ENCODE data around the gene H2BW1.
"Not testable (repeated sequence)": the region's sequence is repeated elsewhere in the genome, so short reads cannot be mapped to it uniquely, and the experiment has no call there.

The H2BW1 gene

DNA sequence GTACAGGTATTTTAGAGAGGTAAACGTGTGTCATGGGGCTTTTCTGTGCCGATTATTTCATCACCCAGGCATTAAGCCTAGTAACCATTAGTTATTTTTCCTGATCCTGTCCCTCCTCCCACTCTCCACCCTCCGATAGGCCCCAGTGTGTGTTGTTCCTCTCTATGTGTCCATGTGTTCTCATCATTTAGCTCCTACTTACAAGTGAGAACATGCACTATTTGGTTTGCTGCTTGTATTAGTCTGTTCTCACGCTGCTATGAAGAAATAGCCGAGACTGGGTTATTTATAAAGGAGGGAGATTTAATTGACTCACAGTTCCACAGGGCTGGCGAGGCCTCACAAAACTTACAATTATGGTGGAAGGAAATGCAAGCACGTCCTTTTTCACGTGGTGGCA, 2.1 kb upstream of the H2BW1 start:
- H4K8ac ChIP-seq (ENCODE audit: low read length); H3K14ac ChIP-seq (ENCODE audit: low read length in 2 of 2); H3K79me1 ChIP-seq (replicated peaks; ENCODE audit: low read length, poor library complexity, severe bottlenecking); DNase-seq; H2BK15ac ChIP-seq (ENCODE audit: low read depth, poor library complexity, severe bottlenecking); H3K27ac ChIP-seq (ENCODE audit: low read length, poor library complexity, severe bottlenecking); H3K9ac ChIP-seq (ENCODE audit: low read length); H2AFZ ChIP-seq (ENCODE audit: low read depth, low read length); H3K18ac ChIP-seq (ENCODE audit: low read depth in 1 of 2, low read length in 2 of 2); H4K91ac ChIP-seq (ENCODE audit: low read length); H2BK120ac ChIP-seq (ENCODE audit: low read depth, low read length); H3K23ac ChIP-seq (ENCODE audit: low read length in 2 of 2); H3K4ac ChIP-seq (ENCODE audit: low read depth in 1 of 2, low read length in 2 of 2); H2BK12ac ChIP-seq (ENCODE audit: low read length in 2 of 2); H3K4me1 ChIP-seq (ENCODE audit: control insufficient read depth, insufficient read depth, low read depth, low read length); H2BK5ac ChIP-seq (ENCODE audit: low read depth, low read length, poor library complexity, severe bottlenecking); H3K4me2 ChIP-seq (ENCODE audit: low read length, poor library complexity, severe bottlenecking); H3K4me3 ChIP-seq (ENCODE audit: insufficient read depth in 1 of 2, low read depth in 1 of 2, low read length in 2 of 2); H3K9me3 ChIP-seq (ENCODE audit: control insufficient read depth, low read length); H3K36me3 ChIP-seq (ENCODE audit: control insufficient read depth in 1 of 2, insufficient read depth in 2 of 2, low read depth in 1 of 2, low read length in 2 of 2); H2AK5ac ChIP-seq (ENCODE audit: low read length, severe bottlenecking): not testable (repeated sequence)
- peaks cover 0 to 25% of the 10 kb centered on the region in 2 experiments for H3K27me3 ChIP-seq (ENCODE audit: control insufficient read depth in 1 of 2, insufficient read depth in 1 of 2, low read length in 2 of 2)
- WGBS, result 88% methylated on average over 4 of the region's 8 CpGs

DNA sequence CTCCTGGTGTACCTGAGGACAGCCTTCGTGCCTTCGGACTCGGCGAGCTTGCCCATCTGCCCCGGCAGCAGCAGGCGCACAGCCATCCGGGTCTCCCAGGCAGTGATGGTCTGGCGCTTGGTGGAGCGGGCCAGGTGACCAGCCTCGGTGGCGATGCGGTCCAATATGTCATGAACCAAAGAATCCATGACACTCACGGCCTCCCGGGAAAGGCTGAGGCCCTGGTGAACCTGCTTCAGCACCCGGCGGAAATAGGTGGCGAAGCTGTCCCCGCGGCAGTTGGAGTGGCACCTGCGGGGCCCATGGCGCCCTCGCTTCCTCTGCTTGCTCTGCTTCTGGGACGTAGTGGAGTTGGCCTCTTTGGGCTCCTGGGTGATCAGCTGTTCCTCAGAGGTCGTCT, 350 bp downstream of the H2BW1 start:
- Histone ChIP-seq H3K4ac (ENCODE audit: low read depth in 1 of 2, low read length in 2 of 2) (no peak overlapping the region), H3K27me3 (ENCODE audit: control insufficient read depth in 1 of 2, insufficient read depth in 1 of 2, low read length in 2 of 2) (peaks cover 0 to 25% of the 10 kb centered on the region in 2 experiments), H4K8ac (ENCODE audit: low read length) (no peak overlapping the region), H2BK5ac (ENCODE audit: low read depth, low read length, poor library complexity, severe bottlenecking) (no peak overlapping the region), H2BK120ac (ENCODE audit: low read depth, low read length) (no peak overlapping the region), H3K23ac (ENCODE audit: low read length in 2 of 2) (no peak overlapping the region), H4K91ac (ENCODE audit: low read length) (no peak overlapping the region), H2AFZ (ENCODE audit: low read depth, low read length) (no peak overlapping the region), H2AK5ac (ENCODE audit: low read length, severe bottlenecking) (no peak overlapping the region), H3K9ac (ENCODE audit: low read length) (no peak overlapping the region), H3K27ac (ENCODE audit: low read length, poor library complexity, severe bottlenecking) (no peak overlapping the region), H3K4me3 (ENCODE audit: insufficient read depth in 1 of 2, low read depth in 1 of 2, low read length in 2 of 2) (no peak overlapping the region), H2BK15ac (ENCODE audit: low read depth, poor library complexity, severe bottlenecking) (no peak overlapping the region), H3K79me1 (replicated peaks; ENCODE audit: low read length, poor library complexity, severe bottlenecking) (no peaks in the 10 kb centered on the region), H3K4me1 (ENCODE audit: control insufficient read depth, insufficient read depth, low read depth, low read length) (no peaks in the 10 kb centered on the region), H2BK12ac (ENCODE audit: low read length in 2 of 2) (no peak overlapping the region), H3K18ac (ENCODE audit: low read depth in 1 of 2, low read length in 2 of 2) (no peak overlapping the region), H3K9me3 (ENCODE audit: control insufficient read depth, low read length) (peaks cover 4% of the 10 kb centered on the region), H3K4me2 (ENCODE audit: low read length, poor library complexity, severe bottlenecking) (no peak overlapping the region), H3K36me3 (ENCODE audit: control insufficient read depth in 1 of 2, insufficient read depth in 2 of 2, low read depth in 1 of 2, low read length in 2 of 2) (no peaks in the 10 kb centered on the region), H3K14ac (ENCODE audit: low read length in 2 of 2) (no peak overlapping the region)
- no peak for DNase-seq
- WGBS, result 94% methylated on average over 24 of the region's 24 CpGs

DNA sequence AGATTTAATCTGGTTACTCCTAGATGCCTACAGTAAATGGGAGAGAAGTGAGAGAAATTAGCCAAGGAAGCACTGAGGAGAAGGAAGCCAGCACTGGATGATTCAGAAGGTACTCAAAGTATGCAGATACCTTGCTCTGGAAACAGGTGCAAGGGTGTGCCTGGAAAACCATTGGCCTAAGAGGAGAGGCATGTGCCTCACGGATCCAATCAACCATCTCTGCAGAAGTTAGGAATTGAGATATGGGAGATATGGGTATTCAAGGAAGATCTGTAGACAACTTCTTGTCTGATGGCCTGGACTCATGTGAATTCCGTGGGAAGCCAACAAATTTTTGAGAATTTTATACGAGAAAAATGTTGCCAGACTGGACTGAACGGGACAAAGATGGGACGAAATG, 4.7 kb downstream of the H2BW1 start:
- no peak overlapping the region for H2BK15ac ChIP-seq (ENCODE audit: low read depth, poor library complexity, severe bottlenecking)
- H3K4me1 ChIP-seq (ENCODE audit: control insufficient read depth, insufficient read depth, low read depth, low read length), result no peaks in the 10 kb centered on the region
- no peak for DNase-seq
- H2BK5ac ChIP-seq (ENCODE audit: low read depth, low read length, poor library complexity, severe bottlenecking), result no peak overlapping the region
- no peaks in the 10 kb centered on the region for H3K79me1 ChIP-seq (replicated peaks; ENCODE audit: low read length, poor library complexity, severe bottlenecking)
- no peak overlapping the region for H3K4me3 ChIP-seq (ENCODE audit: insufficient read depth in 1 of 2, low read depth in 1 of 2, low read length in 2 of 2)
- no peak overlapping the region for H3K4me2 ChIP-seq (ENCODE audit: low read length, poor library complexity, severe bottlenecking)
- H2BK12ac ChIP-seq (ENCODE audit: low read length in 2 of 2), result no peak overlapping the region
- H3K27ac ChIP-seq (ENCODE audit: low read length, poor library complexity, severe bottlenecking), result no peak overlapping the region
- no peak overlapping the region for H3K4ac ChIP-seq (ENCODE audit: low read depth in 1 of 2, low read length in 2 of 2)
- H4K91ac ChIP-seq (ENCODE audit: low read length), result no peak overlapping the region
- H2BK120ac ChIP-seq (ENCODE audit: low read depth, low read length), result no peak overlapping the region
- H3K14ac ChIP-seq (ENCODE audit: low read length in 2 of 2), result no peak overlapping the region
- WGBS, result 72% methylated on average over 5 of the region's 5 CpGs
- H3K36me3 ChIP-seq (ENCODE audit: control insufficient read depth in 1 of 2, insufficient read depth in 2 of 2, low read depth in 1 of 2, low read length in 2 of 2), result no peaks in the 10 kb centered on the region
- no peak overlapping the region for H2AFZ ChIP-seq (ENCODE audit: low read depth, low read length)
- no peak overlapping the region for H4K8ac ChIP-seq (ENCODE audit: low read length)
- H3K9ac ChIP-seq (ENCODE audit: low read length), result no peak overlapping the region
- H3K23ac ChIP-seq (ENCODE audit: low read length in 2 of 2), result no peak overlapping the region
- no peak overlapping the region for H3K18ac ChIP-seq (ENCODE audit: low read depth in 1 of 2, low read length in 2 of 2)
- peaks cover 12% of the 10 kb centered on the region for H3K9me3 ChIP-seq (ENCODE audit: control insufficient read depth, low read length)
- no peak overlapping the region for H2AK5ac ChIP-seq (ENCODE audit: low read length, severe bottlenecking)
- H3K27me3 ChIP-seq (ENCODE audit: control insufficient read depth in 1 of 2, insufficient read depth in 1 of 2, low read length in 2 of 2), result peaks cover 0 to 55% of the 10 kb centered on the region in 2 experiments

DNA sequence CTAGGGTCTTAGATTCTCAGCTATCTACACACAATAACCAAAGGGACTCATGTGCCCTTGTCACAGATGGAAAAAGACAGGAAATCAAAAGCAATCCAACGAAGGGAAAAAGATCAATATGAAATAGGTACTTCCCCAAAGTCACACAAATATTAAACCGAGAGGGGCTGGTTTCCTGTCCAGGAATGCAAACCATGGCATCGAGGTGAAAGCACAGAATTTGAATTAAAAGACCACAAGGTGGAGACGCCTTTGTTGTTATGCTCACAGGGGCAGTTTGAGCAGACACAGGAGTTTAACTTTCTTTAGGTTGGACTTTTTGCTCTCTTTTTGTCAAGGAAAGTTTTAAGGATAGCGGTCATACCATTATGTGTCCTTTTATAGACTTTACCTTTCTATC, 14.3 kb downstream of the H2BW1 start:
- H2BK15ac ChIP-seq (ENCODE audit: low read depth, poor library complexity, severe bottlenecking), result no peak overlapping the region
- H2AK5ac ChIP-seq (ENCODE audit: low read length, severe bottlenecking), result no peak overlapping the region
- H3K9ac ChIP-seq (ENCODE audit: low read length), result no peak overlapping the region
- WGBS, result 48% methylated on average over 4 of the region's 5 CpGs
- H3K4me2 ChIP-seq (ENCODE audit: low read length, poor library complexity, severe bottlenecking), result no peak overlapping the region
- H3K14ac ChIP-seq (ENCODE audit: low read length in 2 of 2), result no peak overlapping the region
- H3K4me3 ChIP-seq (ENCODE audit: insufficient read depth in 1 of 2, low read depth in 1 of 2, low read length in 2 of 2), result no peak overlapping the region
- no peaks in the 10 kb centered on the region for H3K9me3 ChIP-seq (ENCODE audit: control insufficient read depth, low read length)
- H2BK120ac ChIP-seq (ENCODE audit: low read depth, low read length), result no peak overlapping the region
- H4K91ac ChIP-seq (ENCODE audit: low read length), result no peak overlapping the region
- H3K27ac ChIP-seq (ENCODE audit: low read length, poor library complexity, severe bottlenecking), result no peak overlapping the region
- H2BK5ac ChIP-seq (ENCODE audit: low read depth, low read length, poor library complexity, severe bottlenecking), result no peak overlapping the region
- H2BK12ac ChIP-seq (ENCODE audit: low read length in 2 of 2), result no peak overlapping the region
- no peak overlapping the region for H3K23ac ChIP-seq (ENCODE audit: low read length in 2 of 2)
- no peaks in the 10 kb centered on the region for H3K36me3 ChIP-seq (ENCODE audit: control insufficient read depth in 1 of 2, insufficient read depth in 2 of 2, low read depth in 1 of 2, low read length in 2 of 2)
- DNase-seq, result no peak
- peaks cover 3 to 67% of the 10 kb centered on the region in 2 experiments for H3K27me3 ChIP-seq (ENCODE audit: control insufficient read depth in 1 of 2, insufficient read depth in 1 of 2, low read length in 2 of 2)
- H3K4me1 ChIP-seq (ENCODE audit: control insufficient read depth, insufficient read depth, low read depth, low read length), result no peaks in the 10 kb centered on the region
- no peak overlapping the region for H3K4ac ChIP-seq (ENCODE audit: low read depth in 1 of 2, low read length in 2 of 2)
- no peak overlapping the region for H4K8ac ChIP-seq (ENCODE audit: low read length)
- no peak overlapping the region for H3K18ac ChIP-seq (ENCODE audit: low read depth in 1 of 2, low read length in 2 of 2)
- no peak overlapping the region for H2AFZ ChIP-seq (ENCODE audit: low read depth, low read length)
- no peaks in the 10 kb centered on the region for H3K79me1 ChIP-seq (replicated peaks; ENCODE audit: low read length, poor library complexity, severe bottlenecking)
